ENCODE results near the gene ADAMTSL5.

DNA sequence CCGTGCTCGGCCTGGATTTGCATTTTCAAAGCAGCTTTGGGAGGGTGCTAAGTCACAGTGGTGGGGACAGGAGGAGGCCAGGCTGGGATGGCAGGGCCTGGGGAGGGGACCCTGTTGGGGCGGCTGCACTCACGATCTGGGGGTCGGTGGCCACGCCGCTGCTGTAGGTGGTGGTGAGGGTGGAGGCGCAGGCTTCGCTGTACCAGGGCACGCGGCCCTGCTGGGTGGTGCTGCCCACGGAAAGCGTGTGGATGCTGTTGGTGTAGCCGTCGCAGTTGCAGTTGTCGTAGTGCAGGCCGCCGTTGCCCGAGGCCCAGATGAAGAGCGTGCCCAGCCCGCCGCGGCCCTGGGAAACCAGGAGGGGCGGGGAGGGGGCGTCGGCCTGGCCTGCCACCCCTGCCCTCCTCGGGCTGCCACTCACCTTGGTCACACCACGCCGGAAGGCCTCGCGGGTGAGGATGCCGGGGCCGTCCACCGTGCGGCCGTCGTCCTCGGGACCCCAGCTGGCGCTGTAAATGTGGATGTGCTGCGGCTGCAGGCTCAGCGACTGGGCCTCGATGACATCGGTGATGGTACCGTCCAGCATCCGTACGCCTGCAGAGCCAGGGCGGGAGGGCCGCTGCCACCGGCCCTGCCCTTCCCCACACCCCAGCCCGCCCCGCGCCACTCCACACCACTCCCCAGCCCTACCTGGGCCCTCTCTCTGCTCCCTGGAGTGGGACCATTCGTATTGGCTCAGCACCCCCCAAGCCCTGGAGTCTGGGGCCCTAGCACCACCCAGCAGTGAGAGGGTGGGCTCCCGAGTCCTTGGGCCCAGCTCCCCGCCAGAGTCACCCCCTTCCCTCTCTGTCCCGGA is 25.9 kb downstream of the ADAMTSL5 start:
- TF ChIP-seq POLR2AphosphoS5 (IDR thresholded peaks at IDR 0.05; ENCODE audit: low read depth, low read length) (no peak), TCF7L2 (IDR thresholded peaks at IDR 0.05; ENCODE audit: low read depth, low read length) (no peak), SIN3A (IDR thresholded peaks at IDR 0.05; ENCODE audit: borderline replicate concordance, insufficient read depth, low read depth, low read length) (no peak)
- TF ChIP-seq, protein P1, sequence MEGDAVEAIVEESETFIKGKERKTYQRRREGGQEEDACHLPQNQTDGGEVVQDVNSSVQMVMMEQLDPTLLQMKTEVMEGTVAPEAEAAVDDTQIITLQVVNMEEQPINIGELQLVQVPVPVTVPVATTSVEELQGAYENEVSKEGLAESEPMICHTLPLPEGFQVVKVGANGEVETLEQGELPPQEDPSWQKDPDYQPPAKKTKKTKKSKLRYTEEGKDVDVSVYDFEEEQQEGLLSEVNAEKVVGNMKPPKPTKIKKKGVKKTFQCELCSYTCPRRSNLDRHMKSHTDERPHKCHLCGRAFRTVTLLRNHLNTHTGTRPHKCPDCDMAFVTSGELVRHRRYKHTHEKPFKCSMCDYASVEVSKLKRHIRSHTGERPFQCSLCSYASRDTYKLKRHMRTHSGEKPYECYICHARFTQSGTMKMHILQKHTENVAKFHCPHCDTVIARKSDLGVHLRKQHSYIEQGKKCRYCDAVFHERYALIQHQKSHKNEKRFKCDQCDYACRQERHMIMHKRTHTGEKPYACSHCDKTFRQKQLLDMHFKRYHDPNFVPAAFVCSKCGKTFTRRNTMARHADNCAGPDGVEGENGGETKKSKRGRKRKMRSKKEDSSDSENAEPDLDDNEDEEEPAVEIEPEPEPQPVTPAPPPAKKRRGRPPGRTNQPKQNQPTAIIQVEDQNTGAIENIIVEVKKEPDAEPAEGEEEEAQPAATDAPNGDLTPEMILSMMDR (IDR thresholded peaks at IDR 0.05) = no peak
- TF ChIP-seq, protein P2, sequence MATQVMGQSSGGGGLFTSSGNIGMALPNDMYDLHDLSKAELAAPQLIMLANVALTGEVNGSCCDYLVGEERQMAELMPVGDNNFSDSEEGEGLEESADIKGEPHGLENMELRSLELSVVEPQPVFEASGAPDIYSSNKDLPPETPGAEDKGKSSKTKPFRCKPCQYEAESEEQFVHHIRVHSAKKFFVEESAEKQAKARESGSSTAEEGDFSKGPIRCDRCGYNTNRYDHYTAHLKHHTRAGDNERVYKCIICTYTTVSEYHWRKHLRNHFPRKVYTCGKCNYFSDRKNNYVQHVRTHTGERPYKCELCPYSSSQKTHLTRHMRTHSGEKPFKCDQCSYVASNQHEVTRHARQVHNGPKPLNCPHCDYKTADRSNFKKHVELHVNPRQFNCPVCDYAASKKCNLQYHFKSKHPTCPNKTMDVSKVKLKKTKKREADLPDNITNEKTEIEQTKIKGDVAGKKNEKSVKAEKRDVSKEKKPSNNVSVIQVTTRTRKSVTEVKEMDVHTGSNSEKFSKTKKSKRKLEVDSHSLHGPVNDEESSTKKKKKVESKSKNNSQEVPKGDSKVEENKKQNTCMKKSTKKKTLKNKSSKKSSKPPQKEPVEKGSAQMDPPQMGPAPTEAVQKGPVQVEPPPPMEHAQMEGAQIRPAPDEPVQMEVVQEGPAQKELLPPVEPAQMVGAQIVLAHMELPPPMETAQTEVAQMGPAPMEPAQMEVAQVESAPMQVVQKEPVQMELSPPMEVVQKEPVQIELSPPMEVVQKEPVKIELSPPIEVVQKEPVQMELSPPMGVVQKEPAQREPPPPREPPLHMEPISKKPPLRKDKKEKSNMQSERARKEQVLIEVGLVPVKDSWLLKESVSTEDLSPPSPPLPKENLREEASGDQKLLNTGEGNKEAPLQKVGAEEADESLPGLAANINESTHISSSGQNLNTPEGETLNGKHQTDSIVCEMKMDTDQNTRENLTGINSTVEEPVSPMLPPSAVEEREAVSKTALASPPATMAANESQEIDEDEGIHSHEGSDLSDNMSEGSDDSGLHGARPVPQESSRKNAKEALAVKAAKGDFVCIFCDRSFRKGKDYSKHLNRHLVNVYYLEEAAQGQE (IDR thresholded peaks at IDR 0.05; ENCODE audit: insufficient read depth in 1 of 2, low read depth in 2 of 2, low read length in 1 of 2) = no peak

Data from Panc1 (cell line).